Cardiac ventricle fibroblast (primary cell): ENCODE results near the gene SUZ12. TPM values are rescaled to one million over a fixed set of nuclear protein-coding genes. Genes with fewer than 3 reads are reported as not detected.

ENCODE experiments used
- total RNA-seq: library from RNA; depleted of rRNA; stranded (reverse); fragments of >200 nt; gene quantifications from 2 replicates; pipeline ENCODE4 v1.2.3, GENCODE V29; 2015

SUZ12 gene
- total RNA-seq, result 12.0 and 13.9 TPM in 2 replicates

GRCh38 chr17:31936615-31937609 lies at the start of gene SUZ12:
Gene SUZ12, plus strand, starts transcription at chr17:31937007. Its CDS starts 240 bp downstream, at chr17:31937247.

GRCh38 chr17:32006957-32007462 lies 70.2 kb downstream of the SUZ12 start, which contains the start of gene LRRC37B:
Gene LRRC37B, plus strand, starts transcription at chr17:32007383. Its CDS starts 14,010 bp downstream, at chr17:32021393.

Other genes starting within 250 kb of the SUZ12 start
- 70.4 and 131 TPM in 2 replicates for gene COPRS, start 77.8 kb upstream of the SUZ12 start, total RNA-seq
- gene UTP6, start 35.3 kb upstream of the SUZ12 start, total RNA-seq, result 24.2 and 38.8 TPM in 2 replicates
- 3.4 and 6.0 TPM in 2 replicates for gene LRRC37B, start 70.4 kb downstream of the SUZ12 start, total RNA-seq
- 17.9 and 20.8 TPM in 2 replicates for gene RHOT1, start 205.5 kb downstream of the SUZ12 start, total RNA-seq